ENCODE results near the gene SKAP1.
"Not testable (repeated sequence)": the region's sequence is repeated elsewhere in the genome, so short reads cannot be mapped to it uniquely, and the experiment has no call there.

Gene SKAP1

GRCh38 chr17:48192321-48192731 lies 237.7 kb downstream of the SKAP1 start:
- no peak for DNase-seq

- no peak for DNase-seq
Measured at GRCh38 chr17:48191362-48191761, 238.7 kb downstream of the SKAP1 start.

GRCh38 chr17:48190871-48191270 lies 239.1 kb downstream of the SKAP1 start:
- no peak for DNase-seq

GRCh38 chr17:48187872-48188608 lies 242.0 kb downstream of the SKAP1 start:
- DNase-seq: no peak

- DNase-seq: not testable (repeated sequence)
Measured at GRCh38 chr17:48186317-48186716, 243.7 kb downstream of the SKAP1 start.

- DNase-seq: no peak
Measured at GRCh38 chr17:48184721-48185120, 245.3 kb downstream of the SKAP1 start.

GRCh38 chr17:48181653-48182052 lies 248.4 kb downstream of the SKAP1 start:
- DNase-seq: no peak

GRCh38 chr17:48180842-48181629 lies 249.0 kb downstream of the SKAP1 start:
- DNase-seq: no peak

GRCh38 chr17:48179071-48179945 lies 250.7 kb downstream of the SKAP1 start:
- no peak for DNase-seq

- no peak for DNase-seq
Measured at GRCh38 chr17:48178317-48178716, 251.7 kb downstream of the SKAP1 start.

- no peak for DNase-seq
Measured at GRCh38 chr17:48177816-48178215, 252.2 kb downstream of the SKAP1 start.

GRCh38 chr17:48176471-48176855 lies 253.6 kb downstream of the SKAP1 start:
- no peak for DNase-seq

GRCh38 chr17:48175692-48176470 lies 254.1 kb downstream of the SKAP1 start:
- no peak for DNase-seq

- DNase-seq: no peak
Measured at GRCh38 chr17:48174833-48175523, 255.0 kb downstream of the SKAP1 start.

GRCh38 chr17:48173191-48173984 lies 256.6 kb downstream of the SKAP1 start:
- no peak for DNase-seq

GRCh38 chr17:48169926-48170325 lies 260.1 kb downstream of the SKAP1 start:
- no peak for DNase-seq

- no peak for DNase-seq
Measured at GRCh38 chr17:48163809-48164208, 266.2 kb downstream of the SKAP1 start.

- no peak for DNase-seq
Measured at GRCh38 chr17:48162946-48163506, 267.0 kb downstream of the SKAP1 start.

- DNase-seq: no peak
Measured at GRCh38 chr17:48162306-48162934, 267.6 kb downstream of the SKAP1 start.

Measured in activated CD4-positive, CD25-positive, alpha-beta regulatory T cell treated with anti-CD3 and anti-CD28 coated beads, Interleukin-2, amount 50 U/mL, for 72 hours (primary cell).